LNCaP clone FGC (cell line): ENCODE data around the gene PRUNE2.
"Not testable (repeated sequence)": the region's sequence is repeated elsewhere in the genome, so short reads cannot be mapped to it uniquely, and the experiment has no call there.

Source experiments
- DNase-seq: peaks from one replicate; pipeline ENCODE4 v3.0.0-alpha.2; 2011; ENCODE audit warnings: low read depth
- H3K4me3 ChIP-seq: 2 replicates; pipeline ENCODE4 v1.5.1; 2011; ENCODE audit warnings: mild to moderate bottlenecking, low read depth, low read length, control low read depth
- TF ChIP-seq, protein P1 (sequence below): IDR thresholded peaks from 2 replicates; pipeline ENCODE4 v1.5.1; 2012; ENCODE audit warnings: mild to moderate bottlenecking; ENCODE audit not compliant: control insufficient read depth, insufficient read depth; ENCODE audit errors: extremely low read depth

The PRUNE2 gene

GRCh38 chr9:76602199-76602598 lies 303.7 kb downstream of the PRUNE2 start:
- DNase-seq, result no peak
- no peak overlapping the region for H3K4me3 ChIP-seq
- TF ChIP-seq, protein P1, sequence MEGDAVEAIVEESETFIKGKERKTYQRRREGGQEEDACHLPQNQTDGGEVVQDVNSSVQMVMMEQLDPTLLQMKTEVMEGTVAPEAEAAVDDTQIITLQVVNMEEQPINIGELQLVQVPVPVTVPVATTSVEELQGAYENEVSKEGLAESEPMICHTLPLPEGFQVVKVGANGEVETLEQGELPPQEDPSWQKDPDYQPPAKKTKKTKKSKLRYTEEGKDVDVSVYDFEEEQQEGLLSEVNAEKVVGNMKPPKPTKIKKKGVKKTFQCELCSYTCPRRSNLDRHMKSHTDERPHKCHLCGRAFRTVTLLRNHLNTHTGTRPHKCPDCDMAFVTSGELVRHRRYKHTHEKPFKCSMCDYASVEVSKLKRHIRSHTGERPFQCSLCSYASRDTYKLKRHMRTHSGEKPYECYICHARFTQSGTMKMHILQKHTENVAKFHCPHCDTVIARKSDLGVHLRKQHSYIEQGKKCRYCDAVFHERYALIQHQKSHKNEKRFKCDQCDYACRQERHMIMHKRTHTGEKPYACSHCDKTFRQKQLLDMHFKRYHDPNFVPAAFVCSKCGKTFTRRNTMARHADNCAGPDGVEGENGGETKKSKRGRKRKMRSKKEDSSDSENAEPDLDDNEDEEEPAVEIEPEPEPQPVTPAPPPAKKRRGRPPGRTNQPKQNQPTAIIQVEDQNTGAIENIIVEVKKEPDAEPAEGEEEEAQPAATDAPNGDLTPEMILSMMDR, result no peak

- TF ChIP-seq, protein P1, result no peak
- H3K4me3 ChIP-seq, result no peak overlapping the region
- no peak for DNase-seq
Measured at GRCh38 chr9:76600007-76600615, 305.8 kb downstream of the PRUNE2 start.

- TF ChIP-seq, protein P1, result no peak
- no peak for DNase-seq
- H3K4me3 ChIP-seq, result no peak overlapping the region
Measured at GRCh38 chr9:76598981-76599380, 306.9 kb downstream of the PRUNE2 start.

DNA sequence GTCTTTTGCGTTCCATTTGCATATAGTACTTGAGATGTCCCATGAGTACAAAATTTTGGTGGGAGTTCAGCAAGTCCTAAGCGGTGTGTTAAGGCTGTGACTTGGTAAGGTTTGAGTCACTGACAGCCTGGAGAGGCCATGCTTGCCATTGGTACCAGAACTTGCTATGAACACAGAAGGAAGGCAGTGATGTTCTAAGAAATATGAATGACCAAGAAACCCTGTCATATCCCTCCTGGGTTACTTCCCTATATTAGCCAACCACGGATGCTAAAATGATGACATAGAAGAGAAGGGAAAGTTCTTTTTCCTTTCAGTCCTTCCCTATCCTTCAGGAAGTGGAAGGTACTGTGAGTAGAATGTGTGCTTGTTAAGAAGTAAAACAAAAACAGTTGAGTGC lies 310.3 kb downstream of the PRUNE2 start:
- DNase-seq, result no peak
- no peak overlapping the region for H3K4me3 ChIP-seq
- TF ChIP-seq, protein P1, result no peak

DNA sequence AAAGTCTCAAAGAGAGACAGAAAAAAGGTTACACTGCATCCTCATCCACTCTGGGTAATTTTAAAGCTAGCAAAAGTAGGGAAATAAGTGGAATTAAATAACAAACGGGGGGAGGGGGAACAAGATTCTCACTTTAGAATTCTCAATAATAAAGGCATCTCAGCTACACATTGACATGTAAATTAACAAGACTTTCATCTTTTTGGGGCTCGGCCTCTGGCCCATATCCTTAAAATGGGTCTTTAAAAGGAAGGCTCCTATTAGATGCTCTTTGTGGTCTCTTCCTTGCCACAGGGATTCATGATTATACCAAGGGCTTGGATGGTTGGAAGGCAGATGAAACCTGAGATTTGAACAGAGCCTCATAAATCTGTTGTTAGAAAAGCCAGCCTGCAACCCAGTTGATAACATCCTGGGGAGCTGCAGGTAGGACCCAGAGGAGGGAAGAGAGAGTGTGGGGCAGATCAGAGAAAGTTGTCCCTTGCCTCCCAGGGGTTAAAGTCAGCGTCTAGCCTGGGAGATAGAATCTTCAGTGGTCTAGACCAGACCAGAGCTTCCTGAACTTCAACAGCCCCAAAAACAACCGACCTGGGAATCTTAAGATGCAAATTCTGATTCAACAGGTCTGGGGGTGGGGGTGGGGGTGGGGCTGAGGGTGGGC lies 311.0 kb downstream of the PRUNE2 start:
- TF ChIP-seq, protein P1, result no peak
- H3K4me3 ChIP-seq, result no peak overlapping the region
- no peak for DNase-seq

DNA sequence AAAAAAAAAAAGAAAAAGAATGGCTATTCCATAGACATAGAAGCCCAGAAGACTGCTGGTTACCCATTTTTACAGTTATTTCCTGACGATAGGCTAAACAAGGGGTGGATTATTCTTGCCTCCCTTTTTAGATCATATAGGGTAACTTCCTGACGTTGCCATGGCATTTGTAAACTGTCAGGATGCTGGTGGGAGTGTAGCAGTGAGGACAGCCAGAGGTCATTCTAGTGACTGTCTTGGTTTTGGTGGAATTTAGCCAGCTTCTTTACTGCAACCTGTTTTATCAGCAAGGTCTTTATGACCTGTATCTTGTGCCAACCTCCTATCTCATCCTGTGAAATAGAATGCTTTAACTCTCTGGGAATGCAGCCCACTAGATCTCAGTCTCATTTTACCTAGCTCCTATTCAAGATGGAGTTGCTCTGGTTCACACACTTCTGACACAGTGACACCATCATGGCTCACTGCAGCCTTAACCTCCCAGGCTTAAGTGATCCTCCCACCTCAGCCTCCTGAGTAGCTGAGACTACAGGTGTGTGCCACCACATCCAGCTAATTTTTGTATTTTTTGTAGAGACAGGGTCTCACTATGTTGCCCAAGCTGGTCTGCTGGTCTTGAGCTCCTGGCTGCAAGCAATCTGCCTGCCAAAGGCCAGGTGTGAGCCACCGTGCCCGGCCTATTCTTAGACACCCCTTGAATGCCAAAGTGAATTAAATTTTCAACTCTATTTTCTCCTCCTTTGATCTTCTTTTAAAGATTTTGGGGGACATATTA lies 311.8 kb downstream of the PRUNE2 start:
- H3K4me3 ChIP-seq, result not testable (repeated sequence)
- DNase-seq, result peak; percentile 38

- no peak for DNase-seq
- no peak overlapping the region for H3K4me3 ChIP-seq
- TF ChIP-seq, protein P1, result no peak
Measured at GRCh38 chr9:76592974-76593347, 313.0 kb downstream of the PRUNE2 start.
